Osteocyte (in vitro differentiated cells): ENCODE results near the gene HECTD3. TPM values are rescaled to one million over a fixed set of nuclear protein-coding genes. Genes with fewer than 3 reads are reported as not detected.
"Not testable (repeated sequence)": the region's sequence is repeated elsewhere in the genome, so short reads cannot be mapped to it uniquely, and the experiment has no call there.

ENCODE experiments used
- DNase-seq: peaks from one replicate; pipeline ENCODE4 v3.0.0; 2021; ENCODE audit warnings: mixed read lengths; ENCODE audit not compliant: unreplicated experiment; ENCODE audit errors: extremely low spot score
- H3K27ac Mint-ChIP-seq: one replicate; pipeline ENCODE4 v1.8.0; 2021; ENCODE audit warnings: mild to moderate bottlenecking, mixed read lengths; ENCODE audit not compliant: unreplicated experiment
- H3K27me3 Mint-ChIP-seq: one replicate; pipeline ENCODE4 v1.8.0; 2021; ENCODE audit warnings: mixed read lengths; ENCODE audit not compliant: unreplicated experiment
- H3K36me3 Mint-ChIP-seq: one replicate; pipeline ENCODE4 v1.8.0; 2021; ENCODE audit warnings: mixed read lengths; ENCODE audit not compliant: unreplicated experiment
- H3K4me1 Mint-ChIP-seq: one replicate; pipeline ENCODE4 v1.8.0; 2021; ENCODE audit warnings: mixed read lengths; ENCODE audit not compliant: unreplicated experiment
- H3K4me3 Mint-ChIP-seq: one replicate; pipeline ENCODE4 v1.8.0; 2021; ENCODE audit warnings: mild to moderate bottlenecking, moderate library complexity, mixed read lengths; ENCODE audit not compliant: unreplicated experiment
- H3K9me3 Mint-ChIP-seq: one replicate; pipeline ENCODE4 v1.8.0; 2021; ENCODE audit warnings: mixed read lengths; ENCODE audit not compliant: unreplicated experiment
- CTCF ChIP-seq: fragments of 200-600 bp; sonication (generic); IDR thresholded peaks from 2 replicates; pipeline ENCODE4 v1.5.0; 2021; ENCODE audit warnings: antibody characterized with exemption, mild to moderate bottlenecking, moderate library complexity
- total RNA-seq: library from RNA; stranded (reverse); gene quantifications from 2 replicates; pipeline ENCODE4 v1.2.1, GENCODE V29; 2021

Gene HECTD3
- total RNA-seq, 1 donor from 2014 or later = 49.4 TPM

GRCh38 chr1:44973645-44974044, 37.5 kb downstream of the HECTD3 start:
- no peak for DNase-seq
- Mint-ChIP-seq H3K27me3 (no peaks in the 10 kb centered on the region), H3K36me3 (peaks cover 39% of the 10 kb centered on the region), H3K27ac (no peak overlapping the region), H3K9me3 (peaks cover 12% of the 10 kb centered on the region), H3K4me1 (peaks cover 5% of the 10 kb centered on the region), H3K4me3 (no peak overlapping the region)
- no peak for TF ChIP-seq CTCF

- Mint-ChIP-seq H3K27me3 (no peaks in the 10 kb centered on the region), H3K4me1 (peaks cover 13% of the 10 kb centered on the region), H3K36me3 (peaks cover 11% of the 10 kb centered on the region), H3K27ac (peak overlapping the region; percentile 6), H3K4me3 (no peak overlapping the region), H3K9me3 (no peaks in the 10 kb centered on the region)
- DNase-seq = no peak
- no peak for TF ChIP-seq CTCF
Observed at GRCh38 chr1:44970317-44970716, 40.8 kb downstream of the HECTD3 start.

- TF ChIP-seq CTCF = no peak
- no peak overlapping the region for H3K27ac Mint-ChIP-seq
- peaks cover 13% of the 10 kb centered on the region for H3K4me1 Mint-ChIP-seq
- H3K4me3 Mint-ChIP-seq = no peak overlapping the region
- no peaks in the 10 kb centered on the region for H3K27me3 Mint-ChIP-seq
- H3K36me3 Mint-ChIP-seq = peaks cover 3% of the 10 kb centered on the region
- DNase-seq = no peak
- no peaks in the 10 kb centered on the region for H3K9me3 Mint-ChIP-seq
Observed at GRCh38 chr1:44964396-44964795, 46.7 kb downstream of the HECTD3 start.

- H3K4me1 Mint-ChIP-seq = no peaks in the 10 kb centered on the region
- H3K9me3 Mint-ChIP-seq = no peaks in the 10 kb centered on the region
- no peak for DNase-seq
- peaks cover 9% of the 10 kb centered on the region for H3K36me3 Mint-ChIP-seq
- H3K4me3 Mint-ChIP-seq = no peak overlapping the region
- H3K27ac Mint-ChIP-seq = no peak overlapping the region
- H3K27me3 Mint-ChIP-seq = no peaks in the 10 kb centered on the region
- no peak for TF ChIP-seq CTCF
Observed at GRCh38 chr1:44962729-44963128, 48.4 kb downstream of the HECTD3 start.

GRCh38 chr1:44962022-44962421, 49.1 kb downstream of the HECTD3 start:
- H3K9me3 Mint-ChIP-seq, H3K4me1 Mint-ChIP-seq, H3K4me3 Mint-ChIP-seq, DNase-seq, H3K36me3 Mint-ChIP-seq, H3K27me3 Mint-ChIP-seq, H3K27ac Mint-ChIP-seq: not testable (repeated sequence)

- H3K4me1 Mint-ChIP-seq, DNase-seq, H3K27ac Mint-ChIP-seq, H3K4me3 Mint-ChIP-seq, H3K27me3 Mint-ChIP-seq, H3K9me3 Mint-ChIP-seq: not testable (repeated sequence)
- peaks cover 19% of the 10 kb centered on the region for H3K36me3 Mint-ChIP-seq
Observed at GRCh38 chr1:44957566-44957965, 53.6 kb downstream of the HECTD3 start.

GRCh38 chr1:44956077-44956476, 55.0 kb downstream of the HECTD3 start:
- not testable (repeated sequence) for H3K4me1 Mint-ChIP-seq, H3K27me3 Mint-ChIP-seq, H3K9me3 Mint-ChIP-seq, H3K4me3 Mint-ChIP-seq, DNase-seq, H3K27ac Mint-ChIP-seq
- peaks cover 19% of the 10 kb centered on the region for H3K36me3 Mint-ChIP-seq
